GM15510 (cell line): ENCODE results near the gene CDH16.

ENCODE experiments used
- POLR2A ChIP-seq: IDR thresholded peaks from 3 replicates; pipeline ENCODE4 v1.6.1; 2011; ENCODE audit warnings: borderline replicate concordance; ENCODE audit not compliant: insufficient read length; ENCODE audit errors: extremely low read depth

Gene CDH16

DNA sequence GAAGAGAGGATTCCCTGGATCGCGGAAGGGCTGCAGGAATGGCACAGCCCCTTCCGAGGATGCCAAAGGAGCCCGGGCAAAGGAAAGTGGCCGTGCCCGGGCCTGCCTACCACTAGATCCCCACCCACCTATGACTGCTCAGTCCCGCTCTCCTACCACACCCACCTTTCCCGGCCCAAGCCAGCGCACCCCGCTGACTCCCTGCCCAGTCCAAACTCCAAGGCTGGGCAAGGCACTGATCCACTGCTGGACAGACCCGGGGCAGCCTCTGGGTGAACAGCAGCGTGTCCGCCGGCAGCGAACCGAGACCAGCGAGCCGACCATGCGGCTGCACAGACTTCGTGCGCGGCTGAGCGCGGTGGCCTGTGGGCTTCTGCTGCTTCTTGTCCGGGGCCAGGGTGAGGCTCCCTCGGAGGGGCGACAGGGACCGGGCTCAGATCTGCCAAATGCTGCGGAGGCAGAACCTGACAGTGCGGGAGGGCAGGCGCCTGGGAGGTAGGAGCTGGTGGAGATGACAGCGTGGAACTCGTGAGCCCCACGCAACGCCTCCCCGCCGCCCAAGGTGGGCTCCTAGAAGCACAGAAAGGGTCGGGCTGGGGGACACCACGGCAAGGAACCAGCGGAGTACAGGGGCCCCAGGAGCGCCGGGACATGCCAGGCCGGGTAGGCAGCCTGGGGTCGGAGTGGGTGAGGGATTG lies 16.8 kb upstream of the CDH16 start, which contains the start of gene CES2:
Gene CES2 (plus strand): TSS at position 203 of the 698 bp plus-strand sequence. CDS start 120 bp downstream, at position 323.
- no peak for TF ChIP-seq POLR2A

DNA sequence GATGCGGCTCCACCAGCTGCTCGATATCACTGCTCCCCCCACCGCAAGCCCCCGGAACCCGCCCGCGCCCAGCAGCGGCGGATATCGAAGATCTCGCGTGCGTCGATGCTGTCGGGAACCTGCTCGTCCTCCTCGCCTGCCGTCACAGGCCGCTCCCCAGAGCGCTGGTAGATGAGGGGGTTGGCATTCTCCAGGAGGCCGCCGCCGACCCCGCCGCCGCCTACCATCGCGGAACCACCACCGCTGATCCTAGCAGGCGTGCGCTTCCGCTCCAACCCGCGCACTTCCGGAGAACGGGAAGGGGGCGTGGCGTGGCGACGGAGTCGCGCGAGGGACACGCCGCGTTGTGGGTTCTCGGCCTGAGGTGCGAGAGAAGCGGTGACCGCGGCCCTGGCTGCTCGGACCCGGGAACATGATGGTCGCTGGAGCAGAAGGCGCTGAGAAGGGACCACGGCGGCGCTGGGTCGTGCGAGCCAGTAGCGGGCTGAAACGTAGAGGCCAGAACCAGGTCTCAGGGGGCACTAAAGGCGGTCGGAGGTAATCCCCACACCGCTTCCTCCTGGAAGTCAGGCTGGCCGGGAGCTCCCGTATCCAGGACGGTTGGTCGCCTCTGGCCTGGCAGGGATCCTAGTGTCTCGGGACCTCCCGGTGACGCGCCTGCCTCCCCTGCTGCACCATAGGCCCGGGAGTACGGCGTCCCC lies 15.6 kb upstream of the CDH16 start, which contains the start of gene CIAO2B:
Gene CIAO2B (minus strand): TSS at position 265 of the 701 bp plus-strand sequence. CDS start 38 bp downstream, at position 227.
- peak; percentile 90 for TF ChIP-seq POLR2A

DNA sequence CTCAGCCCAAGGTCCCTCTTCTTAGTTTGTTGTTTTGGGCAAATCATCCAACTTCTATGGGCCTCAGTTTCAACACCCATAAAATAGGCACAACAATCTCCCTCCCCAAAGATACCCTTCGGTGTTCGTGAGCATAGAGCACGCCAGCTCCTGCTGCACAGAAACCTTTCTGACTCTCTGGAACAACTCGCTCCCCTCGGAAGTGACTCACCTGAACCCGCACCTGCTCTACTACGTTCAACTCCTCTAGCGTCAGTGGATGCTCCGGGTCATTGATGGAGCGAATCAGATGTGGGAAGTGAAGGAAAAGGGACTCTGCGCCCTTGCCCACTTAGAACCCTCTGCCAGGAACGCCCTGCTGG lies 15.1 kb upstream of the CDH16 start:
- no peak for TF ChIP-seq POLR2A

GRCh38 chr16:66932076-66932475 lies 13.4 kb upstream of the CDH16 start:
- TF ChIP-seq POLR2A: no peak

GRCh38 chr16:66931665-66932064 lies 13.0 kb upstream of the CDH16 start:
- TF ChIP-seq POLR2A: no peak

DNA sequence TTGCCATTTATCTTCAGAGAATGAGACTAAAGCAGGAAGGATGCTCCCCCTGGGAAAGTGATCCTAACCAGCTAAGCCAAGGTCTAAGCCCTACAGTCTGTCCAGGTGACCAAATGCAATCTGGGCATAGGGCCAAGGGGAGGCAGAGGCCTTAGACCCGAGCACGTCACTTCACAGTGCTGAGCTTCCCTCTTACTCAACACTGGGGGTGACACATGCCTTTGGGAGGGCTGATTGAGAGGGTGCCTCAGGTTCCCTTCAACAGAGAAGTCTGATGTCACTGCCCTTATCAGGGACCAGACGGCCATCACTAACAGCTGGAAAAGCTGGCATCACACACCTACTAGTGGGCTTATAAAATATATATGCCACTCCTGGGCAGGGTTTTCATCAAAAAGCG lies 11.5 kb upstream of the CDH16 start:
- no peak for TF ChIP-seq POLR2A

GRCh38 chr16:66928702-66929388 lies 10.2 kb upstream of the CDH16 start:
- TF ChIP-seq POLR2A: no peak

- TF ChIP-seq POLR2A: no peak
Observed at GRCh38 chr16:66927918-66928649, 9.4 kb upstream of the CDH16 start.

DNA sequence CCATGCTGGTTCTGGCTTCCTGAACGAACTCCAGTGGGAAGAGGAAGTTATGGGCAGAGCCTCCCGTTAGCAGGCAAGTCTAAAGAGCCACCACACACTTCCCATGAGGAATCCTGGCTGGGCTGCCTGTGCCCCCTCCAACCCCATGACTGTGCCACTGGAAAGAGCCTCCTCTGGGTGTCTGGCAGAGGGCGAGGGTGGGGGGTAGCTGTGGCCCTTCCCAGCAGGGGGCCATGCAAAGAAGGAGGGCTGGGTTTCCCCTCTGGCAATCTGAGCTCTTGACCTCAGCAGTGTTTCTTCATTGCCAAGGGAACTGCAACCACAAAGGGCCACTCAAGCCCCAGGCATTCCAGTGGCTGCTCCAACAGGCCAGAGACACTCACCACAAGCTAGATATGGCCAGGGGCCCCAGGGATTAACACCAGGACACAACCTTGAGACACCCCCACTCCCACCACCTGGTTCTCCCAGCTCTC lies 8.3 kb upstream of the CDH16 start:
- no peak for TF ChIP-seq POLR2A

DNA sequence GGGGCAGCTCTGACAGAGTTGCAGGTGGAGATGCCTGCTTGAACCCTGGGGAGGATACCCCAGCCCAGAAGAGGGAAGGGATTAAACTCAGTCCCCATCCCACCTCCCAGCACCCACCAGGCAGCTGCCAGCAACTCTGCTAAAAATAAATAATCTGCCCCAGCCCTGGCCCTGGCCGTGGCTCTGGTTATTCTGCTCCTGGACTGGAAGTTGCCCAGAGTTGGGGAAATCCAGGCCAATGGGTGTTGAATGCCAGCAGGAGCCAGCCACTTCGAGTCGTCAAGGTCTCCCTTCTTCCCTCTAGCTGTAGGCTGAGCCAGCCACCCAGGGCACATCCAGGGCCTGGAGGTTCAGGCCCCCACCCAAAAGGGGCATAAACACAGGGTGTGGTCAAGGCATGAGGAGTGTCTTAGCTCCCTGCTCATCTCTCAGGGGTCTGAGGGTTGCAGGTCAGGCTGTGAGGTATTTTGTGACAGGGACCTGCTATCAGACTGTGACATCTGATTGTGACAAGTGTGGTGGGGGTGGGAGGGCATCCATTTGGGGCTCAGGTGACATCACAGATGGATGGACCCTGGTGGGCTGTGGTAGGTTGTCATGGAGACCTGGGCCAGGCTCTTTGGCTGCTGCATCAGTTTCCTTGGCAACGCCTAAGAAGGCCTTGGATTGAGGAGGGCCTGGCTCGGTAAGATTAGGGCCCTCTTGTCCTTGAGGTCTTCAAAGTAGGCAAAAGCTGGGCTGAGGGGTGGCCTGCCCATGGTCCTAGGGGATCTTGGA lies 7.7 kb upstream of the CDH16 start:
- TF ChIP-seq POLR2A: no peak

- TF ChIP-seq POLR2A: no peak
Observed at GRCh38 chr16:66925322-66925840, 6.7 kb upstream of the CDH16 start, which contains the start of gene RRAD. TSS of gene RRAD (minus strand) at chr16:66925535. CDS start at chr16:66925179, 356 bp downstream.

GRCh38 chr16:66924527-66925321 lies 6.0 kb upstream of the CDH16 start:
- TF ChIP-seq POLR2A: no peak

DNA sequence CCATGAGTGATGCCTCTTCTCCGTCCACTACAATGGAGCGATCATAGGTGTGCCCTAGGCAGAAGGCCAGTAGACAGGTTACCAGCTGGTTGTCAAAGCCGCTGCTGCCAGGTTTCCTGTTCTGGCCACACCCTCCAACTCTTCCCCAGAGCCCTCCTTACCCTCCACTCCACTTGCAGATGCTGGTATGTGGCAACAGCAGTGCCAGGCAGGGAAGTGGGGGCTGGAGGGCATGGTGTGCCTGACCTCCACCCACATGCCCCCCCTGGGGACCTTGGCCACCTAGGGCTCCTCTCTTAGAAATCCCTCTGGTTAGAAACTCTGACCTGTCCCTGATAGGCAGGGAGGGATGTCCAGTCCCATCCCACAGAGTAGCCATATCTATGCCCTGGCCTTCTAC lies 5.2 kb upstream of the CDH16 start:
- TF ChIP-seq POLR2A: no peak
